ENCODE data around the gene RBAK.
A peak's percentile ranks its signal among the peaks of the same experiment; 100 is the strongest.
"Not testable (repeated sequence)": the region's sequence is repeated elsewhere in the genome, so short reads cannot be mapped to it uniquely, and the experiment has no call there.

Gene RBAK

DNA sequence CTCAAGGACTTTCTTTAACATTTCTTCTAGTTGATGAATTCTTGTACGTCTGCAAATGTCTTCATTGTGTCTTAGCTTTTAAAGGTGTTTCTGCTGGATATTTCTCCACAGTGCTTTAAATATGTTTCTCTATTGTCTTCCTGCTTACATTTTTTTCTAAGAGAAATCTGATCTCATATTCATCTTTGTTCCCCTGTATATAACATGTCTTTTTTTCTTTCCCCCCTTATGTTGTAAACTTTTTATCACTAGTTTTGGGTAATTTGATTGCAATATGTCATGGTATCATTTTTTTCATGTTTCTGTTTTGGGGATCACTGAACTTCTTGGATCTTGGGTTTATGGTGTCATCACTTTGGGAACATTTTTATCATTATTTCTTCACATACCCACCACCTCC, 7.5 kb downstream of the RBAK start:
- DNase-seq, result no peak

DNA sequence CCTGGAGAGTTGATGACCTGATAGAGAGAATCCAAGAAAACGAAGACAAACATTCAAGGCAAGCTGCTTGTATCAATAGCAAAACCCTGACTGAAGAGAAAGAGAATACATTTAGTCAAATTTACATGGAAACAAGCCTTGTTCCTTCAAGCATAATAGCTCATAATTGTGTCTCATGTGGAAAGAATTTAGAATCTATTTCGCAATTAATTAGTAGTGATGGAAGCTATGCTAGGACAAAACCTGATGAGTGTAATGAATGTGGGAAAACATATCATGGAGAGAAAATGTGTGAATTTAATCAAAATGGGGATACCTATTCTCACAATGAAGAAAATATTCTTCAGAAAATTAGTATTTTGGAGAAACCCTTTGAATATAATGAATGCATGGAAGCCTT, 18.0 kb downstream of the RBAK start:
- DNase-seq, result no peak

DNA sequence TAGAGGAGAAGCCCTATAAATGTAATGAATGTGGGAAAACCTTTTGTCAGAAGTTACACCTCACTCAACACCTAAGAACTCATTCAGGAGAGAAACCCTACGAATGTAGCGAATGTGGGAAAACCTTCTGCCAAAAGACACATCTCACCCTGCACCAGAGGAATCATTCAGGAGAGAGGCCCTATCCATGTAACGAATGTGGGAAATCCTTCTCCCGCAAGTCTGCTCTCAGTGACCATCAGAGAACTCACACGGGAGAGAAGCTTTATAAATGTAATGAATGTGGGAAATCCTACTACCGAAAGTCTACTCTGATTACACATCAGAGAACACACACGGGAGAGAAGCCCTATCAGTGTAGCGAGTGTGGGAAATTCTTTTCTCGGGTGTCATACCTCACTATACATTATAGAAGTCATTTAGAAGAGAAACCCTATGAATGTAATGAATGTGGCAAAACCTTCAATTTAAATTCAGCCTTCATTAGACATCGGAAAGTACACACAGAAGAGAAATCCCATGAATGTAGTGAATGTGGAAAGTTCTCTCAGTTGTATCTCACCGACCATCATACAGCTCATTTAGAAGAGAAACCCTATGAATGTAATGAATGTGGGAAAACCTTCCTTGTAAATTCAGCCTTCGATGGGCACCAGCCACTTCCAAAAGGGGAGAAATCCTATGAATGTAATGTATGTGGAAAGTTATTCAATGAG, 18.9 kb downstream of the RBAK start:
- DNase-seq, result no peak

DNA sequence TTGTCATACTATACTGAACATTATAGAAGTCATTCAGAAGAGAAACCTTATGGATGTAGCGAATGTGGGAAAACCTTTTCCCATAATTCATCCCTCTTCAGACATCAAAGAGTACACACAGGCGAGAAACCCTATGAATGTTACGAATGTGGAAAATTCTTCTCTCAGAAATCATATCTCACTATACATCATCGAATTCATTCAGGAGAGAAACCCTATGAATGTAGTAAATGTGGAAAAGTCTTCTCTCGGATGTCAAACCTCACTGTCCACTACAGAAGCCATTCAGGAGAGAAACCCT, 19.4 kb downstream of the RBAK start:
- DNase-seq, result no peak

DNA sequence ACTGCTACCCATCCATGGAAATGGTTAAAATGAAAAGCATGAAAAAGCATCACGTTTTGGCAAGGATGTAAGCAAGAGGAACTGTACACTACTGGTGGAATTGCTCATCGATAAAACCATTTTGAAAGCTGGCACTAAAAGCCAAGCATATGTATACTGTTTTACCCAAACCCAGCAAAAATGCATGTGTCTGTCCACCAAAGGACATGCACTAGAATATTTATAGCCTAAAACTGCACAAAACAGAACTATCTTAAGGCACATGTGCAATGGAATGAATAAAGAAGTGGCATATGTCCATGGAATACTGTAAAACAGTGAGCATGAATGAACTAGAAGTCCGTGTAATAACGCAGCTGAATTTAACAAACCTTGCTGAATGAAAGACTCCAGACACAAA, 22.9 kb downstream of the RBAK start:
- DNase-seq, result no peak

DNA sequence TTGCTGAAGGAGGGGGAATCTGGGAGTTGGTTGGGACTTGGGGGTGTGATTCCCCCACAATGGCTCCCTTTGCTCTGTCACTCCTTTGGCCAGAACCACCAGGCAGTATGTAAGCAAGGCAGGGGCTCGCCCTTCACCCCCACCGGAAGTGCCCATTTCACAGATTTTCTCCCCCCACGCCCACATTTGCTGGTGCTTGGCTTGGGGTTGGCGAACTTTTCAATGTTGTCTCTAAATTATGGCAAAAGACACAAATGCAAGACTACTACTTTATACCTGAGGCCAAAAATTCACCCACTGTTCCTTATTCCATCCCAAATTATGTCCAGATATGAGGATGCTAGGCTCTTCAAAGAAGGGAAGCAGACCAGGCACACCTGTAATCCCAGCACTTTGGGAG, 24.5 kb downstream of the RBAK start:
- no peak for DNase-seq

DNA sequence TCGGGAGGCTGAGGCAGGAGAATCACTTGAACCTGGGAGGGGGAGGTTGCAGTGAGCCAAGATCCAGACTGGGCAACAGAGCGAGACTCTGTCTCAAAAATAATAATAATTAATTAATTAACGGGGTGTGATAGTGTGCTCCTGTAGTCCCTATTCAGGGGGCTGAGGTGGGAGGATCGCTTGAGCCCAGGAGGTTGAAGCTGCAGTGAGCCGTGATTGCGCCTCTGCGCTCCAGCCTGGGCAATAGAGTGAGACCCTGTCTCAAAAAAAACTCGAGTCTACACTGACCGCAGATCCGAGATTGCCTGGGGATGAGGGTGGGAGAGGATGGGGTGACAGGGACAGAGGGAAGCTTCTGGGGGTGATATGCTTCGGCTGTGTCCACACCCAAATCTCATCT, 29.5 kb downstream of the RBAK start:
- DNase-seq, result not testable (repeated sequence)

DNA sequence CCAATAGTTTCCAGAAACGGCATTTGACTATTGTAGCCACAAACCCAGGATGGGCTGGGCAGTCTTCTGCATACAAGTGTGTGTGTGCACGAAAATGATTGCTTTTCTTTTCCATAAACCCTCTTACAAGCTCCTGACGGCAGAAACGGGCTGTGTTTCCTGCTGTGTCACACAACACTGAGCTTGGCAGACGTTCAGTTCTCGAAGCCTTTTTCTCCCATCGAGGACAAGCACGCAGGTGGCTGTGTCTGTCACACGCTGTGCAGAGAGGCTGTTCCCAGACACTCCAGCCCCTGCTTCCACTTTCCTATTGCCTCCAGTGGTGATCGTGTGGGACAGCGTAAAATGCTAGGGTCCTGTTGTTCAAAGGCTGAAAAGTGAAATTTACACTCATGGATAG, 32.1 kb downstream of the RBAK start:
- DNase-seq, result no peak

DNA sequence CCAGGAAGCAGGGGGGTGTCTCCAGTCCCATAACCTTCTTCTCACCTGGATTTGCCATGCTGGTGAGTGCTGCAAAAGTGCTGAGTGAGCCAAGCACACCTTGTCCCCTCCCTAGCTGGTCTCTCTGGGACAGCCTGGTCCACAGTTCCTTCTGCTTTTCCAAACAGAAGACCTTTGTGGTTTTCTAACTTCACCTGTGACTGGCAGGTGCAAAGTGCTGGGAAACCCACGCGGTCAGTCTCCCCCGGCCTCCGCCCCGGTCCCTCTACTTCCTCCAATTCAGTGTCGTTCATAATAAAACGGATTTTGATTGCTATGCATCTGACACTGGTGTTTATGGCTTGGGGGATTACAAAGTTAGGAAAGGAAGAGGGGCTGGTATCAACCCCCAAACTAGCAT, 37.1 kb downstream of the RBAK start:
- no peak for DNase-seq

DNA sequence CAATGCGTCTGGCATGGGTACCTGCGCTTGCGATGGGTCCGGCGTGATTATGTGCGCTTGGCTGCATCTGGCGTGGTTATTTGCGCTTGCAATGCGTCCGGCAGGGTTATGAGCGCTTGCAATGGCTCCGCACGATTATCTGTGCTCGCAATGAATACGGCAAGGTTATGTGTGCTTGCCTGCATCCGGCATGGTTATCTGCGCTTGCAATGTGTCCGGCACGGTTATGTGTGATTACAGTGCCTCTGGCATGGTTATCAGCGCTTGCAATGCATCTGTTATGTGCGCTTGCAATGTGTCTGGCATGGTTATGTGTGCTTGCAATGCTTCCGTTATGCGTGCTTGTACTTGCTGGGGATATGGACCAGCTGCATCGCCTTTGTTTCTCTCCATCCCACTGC, 37.7 kb downstream of the RBAK start:
- no peak for DNase-seq

DNA sequence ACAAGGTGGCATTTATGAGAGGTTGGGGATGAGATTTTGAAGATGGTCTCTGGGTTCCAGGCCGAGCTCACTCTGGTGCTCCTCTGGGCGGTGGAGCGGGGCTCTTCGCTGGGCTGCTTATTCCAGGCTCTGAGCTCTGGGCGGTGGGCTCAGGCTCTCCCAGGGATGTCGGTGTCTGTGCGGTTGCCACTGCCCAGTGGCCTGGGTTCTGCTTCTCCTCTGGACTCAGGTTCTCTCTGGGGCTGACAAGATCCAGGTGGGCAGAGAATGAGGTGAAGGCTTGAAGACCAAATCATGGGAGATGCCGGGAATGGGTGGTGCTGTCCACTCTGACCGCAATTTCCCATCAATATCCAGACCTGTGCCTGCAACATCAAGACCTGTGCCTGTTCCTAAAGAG, 40.6 kb downstream of the RBAK start:
- DNase-seq, result no peak

DNA sequence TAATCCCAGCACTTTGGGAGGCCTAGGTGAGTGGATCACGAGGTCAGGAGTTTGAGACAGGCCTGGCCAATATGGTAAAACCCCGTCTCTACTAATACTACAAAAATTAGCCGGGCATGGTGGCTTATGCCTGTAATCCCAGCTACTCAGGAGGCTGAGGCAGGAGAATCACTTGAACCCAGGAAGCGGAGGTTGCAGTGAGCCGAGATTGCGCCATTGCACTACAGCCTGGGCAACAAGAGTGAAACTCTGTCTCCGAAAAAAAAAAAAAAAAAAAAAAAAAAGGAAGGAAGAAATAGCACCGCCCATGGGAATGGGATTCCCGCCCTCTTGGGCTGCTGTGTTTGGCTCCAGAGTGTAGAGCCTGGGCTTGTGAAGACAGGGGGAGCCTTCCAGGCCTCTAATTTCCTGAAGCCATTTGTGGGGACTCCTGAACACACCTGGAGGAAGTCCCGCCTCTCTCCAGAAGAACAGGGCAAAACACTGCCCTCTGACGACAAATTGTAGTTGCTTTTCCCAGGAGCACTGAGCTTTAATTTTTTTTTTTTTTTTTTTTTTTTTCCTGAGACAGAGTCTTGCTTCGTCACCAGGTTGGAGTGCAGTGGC, 42.7 kb downstream of the RBAK start:
- DNase-seq, result peak; percentile 78

DNA sequence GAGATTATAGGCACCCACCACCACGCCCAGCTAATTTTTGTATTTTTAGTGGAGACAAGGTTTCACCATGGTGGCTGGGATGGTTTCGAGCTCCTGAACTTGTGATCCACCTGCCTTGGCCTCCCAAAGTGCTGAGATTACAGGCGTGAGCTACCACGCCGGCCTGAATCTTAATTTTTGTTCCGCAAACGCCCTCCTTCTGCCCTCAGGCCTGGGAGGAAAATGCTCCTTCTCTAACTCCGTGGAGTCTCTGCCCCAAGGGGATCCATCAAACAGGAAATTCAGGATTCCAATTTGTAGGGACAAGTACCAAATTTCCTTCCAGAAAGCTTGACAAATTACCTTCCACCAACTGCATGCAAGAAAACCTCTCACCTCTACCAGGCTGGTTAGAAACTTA, 43.2 kb downstream of the RBAK start:
- DNase-seq, result no peak

DNA sequence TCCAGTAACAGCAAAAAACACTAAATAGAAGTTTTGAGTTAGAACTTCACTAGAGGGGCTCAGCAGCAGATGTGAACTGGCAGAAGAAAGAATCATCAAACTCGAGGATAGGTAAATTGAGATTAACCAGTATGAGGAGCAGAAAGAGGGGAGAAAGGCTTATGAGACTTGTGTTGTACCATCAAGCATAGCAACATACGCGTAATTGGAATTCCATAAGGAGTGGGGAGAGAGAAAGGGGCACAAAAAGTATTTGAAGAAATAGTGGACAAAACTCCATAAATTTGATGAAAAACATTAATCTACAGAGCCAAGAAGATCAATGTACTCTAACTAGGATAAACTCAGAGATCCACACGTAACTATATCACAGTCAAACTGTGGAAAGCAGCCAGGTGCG, 48.3 kb downstream of the RBAK start:
- DNase-seq, result no peak

DNA sequence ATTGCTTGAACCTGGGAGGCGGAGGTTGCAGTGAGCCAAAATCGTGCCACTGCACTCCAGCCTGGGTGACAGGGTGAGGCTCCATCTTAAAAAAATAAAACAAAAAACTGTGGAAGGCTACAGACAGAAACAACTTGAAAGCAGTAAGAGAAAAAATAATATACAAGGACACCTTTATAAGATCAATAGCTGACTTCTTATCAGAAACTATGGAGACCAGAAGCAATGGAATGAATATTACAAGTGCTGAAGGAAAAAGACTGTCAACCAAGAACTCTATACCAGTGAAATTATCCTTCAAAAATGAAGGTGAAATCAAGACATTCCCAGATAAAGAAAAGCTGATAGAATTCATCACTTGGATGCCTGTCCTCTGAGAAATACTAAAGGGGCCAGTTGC, 49.0 kb downstream of the RBAK start:
- no peak for DNase-seq

DNA sequence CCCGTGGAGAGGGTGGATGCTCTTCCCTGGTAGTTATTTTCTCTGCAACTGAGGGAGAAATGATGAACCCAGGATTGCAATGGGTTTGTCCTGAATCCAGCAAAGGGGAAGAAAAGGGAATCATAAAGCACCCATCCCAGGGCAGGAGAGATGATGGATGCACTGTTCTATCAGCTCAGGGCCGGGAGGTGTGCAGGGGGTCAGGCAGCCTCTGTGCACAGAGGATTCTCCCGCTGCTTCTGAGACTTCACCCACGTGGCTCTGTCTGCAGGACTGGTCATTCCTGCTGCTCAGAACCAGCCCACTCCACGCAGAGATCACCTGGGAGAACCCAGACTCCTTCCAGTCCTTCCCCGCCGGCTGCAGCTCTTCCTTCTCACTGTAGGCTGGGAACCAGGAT, 70.7 kb downstream of the RBAK start:
- DNase-seq, result no peak

DNA sequence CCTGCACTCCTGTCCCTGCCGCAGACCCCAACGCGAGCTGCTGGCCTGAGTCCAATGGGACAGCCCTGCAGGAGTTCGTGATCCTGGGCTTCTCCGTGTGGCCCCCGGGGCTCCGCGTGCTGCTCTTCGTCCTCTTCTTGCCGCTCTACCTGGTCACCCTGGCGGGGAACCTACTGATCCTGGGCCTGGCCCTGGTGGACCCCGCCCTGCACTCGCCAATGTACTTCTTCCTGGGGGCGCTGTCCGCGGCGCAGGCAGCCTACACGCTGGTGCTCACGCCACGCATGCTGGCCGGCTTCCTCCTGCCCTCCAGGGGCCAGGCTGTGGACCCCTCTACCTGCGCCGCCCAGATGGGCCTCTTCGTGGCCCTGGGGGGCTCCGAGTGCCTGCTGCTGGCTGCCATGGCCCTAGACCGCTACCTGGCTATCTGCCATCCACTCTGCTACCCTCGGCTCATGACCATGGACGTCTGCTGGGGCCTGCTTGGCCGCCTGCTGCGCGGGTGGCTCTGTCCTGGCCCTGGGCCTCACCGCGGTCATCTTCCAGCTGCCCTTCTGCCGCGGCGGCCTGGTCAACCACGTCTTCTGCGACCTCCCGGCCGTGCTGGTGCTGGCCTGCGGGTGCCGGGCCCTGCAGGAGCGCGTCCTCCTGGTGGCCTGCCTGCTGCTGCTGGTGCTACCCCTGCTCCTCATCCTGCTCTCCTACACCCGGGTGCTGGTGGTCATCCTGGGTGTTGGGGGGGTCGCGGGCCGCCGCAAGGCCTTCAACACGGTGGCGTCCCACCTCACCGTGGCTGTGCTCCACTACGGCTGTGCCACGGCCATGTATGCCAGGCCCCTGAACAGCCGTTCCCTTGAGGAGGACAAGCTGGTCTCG, 71.7 kb downstream of the RBAK start:
- DNase-seq, result no peak
